Upper lobe of left lung (tissue), 4 donors: Measurements from ENCODE around the gene DRGX.

Source experiments
- CTCF ChIP-seq, 6 experiments: fragments of 450-650 bp in 4 of 6; fragments of 200-600 bp in 2 of 6; sonication (generic) in 2 of 6; IDR thresholded peaks; one replicate each; pipeline ENCODE4 v1.5.1; 2016 to 2019; ENCODE audit warnings: antibody characterized with exemption in 6 of 6
- EP300 ChIP-seq, 4 donors: sonication (generic); formaldehyde crosslinking; IDR thresholded peaks; one replicate each; pipeline ENCODE4 v1.5.1; 2017; ENCODE audit warnings: antibody characterized with exemption in 4 of 4, control low read depth in 2 of 4

- TF ChIP-seq CTCF (IDR thresholded peaks at IDR 0.05) (no peak), EP300 (IDR thresholded peaks at IDR 0.05) (no peak)
These were observed 25.4 kb downstream of the DRGX start for GRCh38 chr10:49370326-49371100.
